GM23338 (cell line): Measurements from ENCODE around the gene CYSLTR2.

Experiments used
- POLR2AphosphoS5 ChIP-seq: IDR thresholded peaks from 2 replicates; pipeline ENCODE4 v1.6.1; 2016; ENCODE audit warnings: antibody characterized with exemption, low read depth
- TF ChIP-seq, protein P1 (sequence below): IDR thresholded peaks from one replicate; pipeline ENCODE4 v1.6.1; 2018; ENCODE audit warnings: antibody characterized with exemption; ENCODE audit not compliant: unreplicated experiment

DNA sequence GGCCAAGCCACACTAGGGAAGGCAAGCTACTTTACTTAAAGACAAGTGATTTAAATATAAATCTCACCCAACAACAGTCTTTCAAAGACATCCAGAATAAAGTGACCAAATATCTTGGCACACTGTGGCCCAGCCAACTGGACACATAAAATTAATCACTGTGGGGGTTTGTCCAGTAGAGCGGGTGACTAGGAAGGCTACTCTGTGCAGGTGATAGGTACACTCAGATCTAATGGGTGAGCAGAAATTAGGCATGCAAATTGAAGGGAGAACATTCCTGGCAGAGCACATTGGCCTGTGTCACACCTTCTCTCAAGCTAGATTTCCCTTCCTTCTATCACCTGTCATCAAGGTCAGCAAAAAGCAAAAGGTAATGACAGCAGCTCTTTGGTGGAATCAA is 23.4 kb upstream of the CYSLTR2 start:
- TF ChIP-seq POLR2AphosphoS5: no peak
- TF ChIP-seq, protein P1, sequence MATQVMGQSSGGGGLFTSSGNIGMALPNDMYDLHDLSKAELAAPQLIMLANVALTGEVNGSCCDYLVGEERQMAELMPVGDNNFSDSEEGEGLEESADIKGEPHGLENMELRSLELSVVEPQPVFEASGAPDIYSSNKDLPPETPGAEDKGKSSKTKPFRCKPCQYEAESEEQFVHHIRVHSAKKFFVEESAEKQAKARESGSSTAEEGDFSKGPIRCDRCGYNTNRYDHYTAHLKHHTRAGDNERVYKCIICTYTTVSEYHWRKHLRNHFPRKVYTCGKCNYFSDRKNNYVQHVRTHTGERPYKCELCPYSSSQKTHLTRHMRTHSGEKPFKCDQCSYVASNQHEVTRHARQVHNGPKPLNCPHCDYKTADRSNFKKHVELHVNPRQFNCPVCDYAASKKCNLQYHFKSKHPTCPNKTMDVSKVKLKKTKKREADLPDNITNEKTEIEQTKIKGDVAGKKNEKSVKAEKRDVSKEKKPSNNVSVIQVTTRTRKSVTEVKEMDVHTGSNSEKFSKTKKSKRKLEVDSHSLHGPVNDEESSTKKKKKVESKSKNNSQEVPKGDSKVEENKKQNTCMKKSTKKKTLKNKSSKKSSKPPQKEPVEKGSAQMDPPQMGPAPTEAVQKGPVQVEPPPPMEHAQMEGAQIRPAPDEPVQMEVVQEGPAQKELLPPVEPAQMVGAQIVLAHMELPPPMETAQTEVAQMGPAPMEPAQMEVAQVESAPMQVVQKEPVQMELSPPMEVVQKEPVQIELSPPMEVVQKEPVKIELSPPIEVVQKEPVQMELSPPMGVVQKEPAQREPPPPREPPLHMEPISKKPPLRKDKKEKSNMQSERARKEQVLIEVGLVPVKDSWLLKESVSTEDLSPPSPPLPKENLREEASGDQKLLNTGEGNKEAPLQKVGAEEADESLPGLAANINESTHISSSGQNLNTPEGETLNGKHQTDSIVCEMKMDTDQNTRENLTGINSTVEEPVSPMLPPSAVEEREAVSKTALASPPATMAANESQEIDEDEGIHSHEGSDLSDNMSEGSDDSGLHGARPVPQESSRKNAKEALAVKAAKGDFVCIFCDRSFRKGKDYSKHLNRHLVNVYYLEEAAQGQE: no peak
